Subcutaneous adipose tissue (tissue), 4 donors: ENCODE results near the gene HTRA2. TPM values are rescaled to one million over a fixed set of nuclear protein-coding genes. Genes with fewer than 3 reads are reported as not detected.

Experiments
- total RNA-seq, 4 donors: library from RNA; depleted of rRNA; stranded (reverse); fragments of >200 nt; gene quantifications; one replicate each; pipeline ENCODE4 v1.1.0, GENCODE V29; 2016
- TF ChIP-seq, protein P1 (sequence below): fragments of 450-650 bp; IDR thresholded peaks from one replicate; pipeline ENCODE4 v1.5.1; 2016; ENCODE audit warnings: low read depth, mild to moderate bottlenecking, control low read depth, antibody characterized with exemption, moderate library complexity

HTRA2 gene
- total RNA-seq, 4 donors from 2014 or later: 15.2 to 43.8 (median 42.9) TPM

DNA sequence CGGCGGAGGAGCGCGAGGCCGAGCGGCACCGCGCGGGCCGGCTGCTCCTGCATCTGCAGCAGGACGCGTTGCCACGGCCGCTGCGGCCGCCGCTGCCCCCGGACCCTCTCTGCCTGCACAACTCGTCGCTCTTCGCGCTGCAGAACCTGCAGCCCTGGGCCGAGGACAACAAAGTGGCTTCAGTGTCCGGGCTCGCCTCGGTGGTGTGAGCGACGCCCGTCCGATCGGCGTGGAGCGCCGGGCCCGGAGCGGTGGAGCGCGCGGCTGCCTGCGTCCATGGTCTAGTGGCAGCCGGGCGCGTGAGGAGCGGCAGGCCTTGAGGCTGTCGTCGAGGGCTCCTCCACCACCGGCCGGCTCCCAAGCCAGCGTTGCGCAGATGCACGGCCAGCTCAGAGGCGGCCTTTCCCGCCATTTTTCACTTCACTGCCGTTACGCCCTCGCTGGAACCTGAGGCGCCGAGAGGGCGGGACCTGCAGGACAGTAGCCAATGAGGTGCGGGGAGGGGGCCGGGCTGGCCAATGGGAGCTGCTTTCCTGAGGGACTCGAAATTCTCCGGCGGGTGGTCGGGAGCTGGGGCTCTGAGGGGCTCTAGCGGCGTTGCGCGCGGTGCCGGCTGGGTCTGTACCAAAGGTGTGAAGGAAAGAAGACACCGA lies 13.6 kb upstream of the HTRA2 start:
- TF ChIP-seq, protein P1, sequence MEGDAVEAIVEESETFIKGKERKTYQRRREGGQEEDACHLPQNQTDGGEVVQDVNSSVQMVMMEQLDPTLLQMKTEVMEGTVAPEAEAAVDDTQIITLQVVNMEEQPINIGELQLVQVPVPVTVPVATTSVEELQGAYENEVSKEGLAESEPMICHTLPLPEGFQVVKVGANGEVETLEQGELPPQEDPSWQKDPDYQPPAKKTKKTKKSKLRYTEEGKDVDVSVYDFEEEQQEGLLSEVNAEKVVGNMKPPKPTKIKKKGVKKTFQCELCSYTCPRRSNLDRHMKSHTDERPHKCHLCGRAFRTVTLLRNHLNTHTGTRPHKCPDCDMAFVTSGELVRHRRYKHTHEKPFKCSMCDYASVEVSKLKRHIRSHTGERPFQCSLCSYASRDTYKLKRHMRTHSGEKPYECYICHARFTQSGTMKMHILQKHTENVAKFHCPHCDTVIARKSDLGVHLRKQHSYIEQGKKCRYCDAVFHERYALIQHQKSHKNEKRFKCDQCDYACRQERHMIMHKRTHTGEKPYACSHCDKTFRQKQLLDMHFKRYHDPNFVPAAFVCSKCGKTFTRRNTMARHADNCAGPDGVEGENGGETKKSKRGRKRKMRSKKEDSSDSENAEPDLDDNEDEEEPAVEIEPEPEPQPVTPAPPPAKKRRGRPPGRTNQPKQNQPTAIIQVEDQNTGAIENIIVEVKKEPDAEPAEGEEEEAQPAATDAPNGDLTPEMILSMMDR: no peak

DNA sequence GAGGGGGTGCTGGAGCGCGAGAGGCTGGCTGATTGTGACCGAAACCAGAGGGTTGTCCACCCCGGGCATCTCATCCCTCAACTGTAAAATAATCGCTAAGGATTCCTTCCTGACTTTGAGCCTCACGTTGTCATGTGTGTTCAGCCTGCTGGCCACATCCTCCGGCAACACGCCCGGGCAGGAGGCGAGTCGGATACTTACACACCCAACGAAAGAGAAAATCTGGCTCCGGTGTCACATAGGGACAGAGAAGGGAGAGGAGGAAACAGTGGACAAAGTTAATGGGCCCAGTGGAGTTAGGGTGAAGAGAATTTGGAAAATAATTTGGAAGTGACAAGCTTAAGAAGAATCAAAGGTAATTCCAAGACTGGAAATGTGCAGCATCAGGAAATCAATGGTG lies 13.1 kb upstream of the HTRA2 start:
- TF ChIP-seq, protein P1: no peak

DNA sequence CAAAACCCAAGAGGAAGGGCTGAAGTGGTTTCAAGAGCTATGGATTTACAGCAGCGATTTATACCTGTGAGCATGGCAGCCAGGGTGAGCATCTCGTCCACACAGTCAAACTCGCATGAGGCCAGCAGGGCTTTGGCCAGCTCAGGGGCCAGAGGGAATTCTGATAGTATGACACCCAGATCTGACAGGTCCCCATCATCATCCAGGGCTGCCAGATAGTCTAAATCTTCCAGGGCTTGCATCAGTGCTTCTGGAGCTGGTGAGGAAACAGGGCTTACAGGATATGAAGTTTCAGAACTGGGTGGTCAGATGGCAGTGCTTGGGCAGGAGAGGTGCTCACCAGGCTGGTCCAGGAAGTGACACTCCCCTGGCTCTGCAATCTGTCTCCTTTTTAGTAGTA lies 7.2 kb upstream of the HTRA2 start:
- TF ChIP-seq, protein P1: no peak

DNA sequence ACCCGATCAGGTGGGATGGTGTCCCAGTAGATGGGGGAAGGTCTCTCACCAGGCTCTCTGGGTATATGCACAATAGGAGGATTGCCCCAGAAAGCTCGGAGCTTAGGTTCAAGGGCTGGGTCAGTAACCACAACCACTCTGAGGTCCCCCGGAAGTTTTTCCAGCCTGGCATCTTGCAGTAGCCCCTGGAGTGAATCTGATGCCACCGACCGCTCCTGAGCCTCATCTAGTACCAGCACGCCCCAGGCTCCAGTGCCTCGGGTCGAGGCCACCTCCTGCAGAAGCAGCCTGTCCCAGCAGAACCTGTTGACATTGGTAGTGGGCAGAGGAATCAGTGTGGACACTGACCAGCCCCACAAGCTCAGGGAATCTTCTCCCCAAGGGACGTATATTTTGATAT lies 5.7 kb upstream of the HTRA2 start:
- TF ChIP-seq, protein P1: no peak

DNA sequence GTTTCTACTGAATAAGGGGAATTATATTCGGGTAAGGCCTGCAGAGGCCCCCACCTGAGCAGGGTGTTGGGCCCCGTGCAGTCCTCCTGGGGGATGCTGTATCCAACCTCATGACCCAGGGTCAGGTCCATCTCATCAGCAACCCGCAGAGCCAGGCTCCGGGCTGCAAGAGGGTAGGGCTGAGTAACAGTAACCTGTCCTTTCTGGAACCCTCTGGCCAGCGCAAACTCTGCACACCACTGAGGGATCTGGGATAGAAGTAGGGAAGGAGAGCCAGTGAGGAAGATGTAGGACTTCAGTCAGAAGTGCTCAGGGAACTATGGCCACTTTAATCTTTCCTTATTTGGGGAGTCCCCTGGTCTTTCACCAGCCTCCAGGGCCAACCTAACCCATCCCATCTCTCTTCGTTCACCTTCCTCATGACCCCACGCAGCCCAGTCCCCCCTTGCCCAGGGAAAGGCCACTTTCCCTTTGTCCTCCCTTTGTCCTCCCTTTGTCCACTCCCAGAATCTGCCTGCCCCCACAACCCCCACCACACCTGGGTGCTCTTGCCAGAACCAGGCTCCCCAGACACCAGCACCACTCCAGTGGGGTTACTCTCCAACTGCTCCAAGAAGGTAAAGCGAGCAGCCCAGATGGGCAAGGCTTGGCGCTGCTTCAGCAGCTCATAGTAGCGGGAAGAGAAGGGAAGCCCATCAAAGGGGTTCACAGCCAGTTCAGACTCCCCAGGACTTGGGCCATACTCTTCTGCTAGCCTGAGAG lies 4.6 kb upstream of the HTRA2 start:
- TF ChIP-seq, protein P1: no peak

DNA sequence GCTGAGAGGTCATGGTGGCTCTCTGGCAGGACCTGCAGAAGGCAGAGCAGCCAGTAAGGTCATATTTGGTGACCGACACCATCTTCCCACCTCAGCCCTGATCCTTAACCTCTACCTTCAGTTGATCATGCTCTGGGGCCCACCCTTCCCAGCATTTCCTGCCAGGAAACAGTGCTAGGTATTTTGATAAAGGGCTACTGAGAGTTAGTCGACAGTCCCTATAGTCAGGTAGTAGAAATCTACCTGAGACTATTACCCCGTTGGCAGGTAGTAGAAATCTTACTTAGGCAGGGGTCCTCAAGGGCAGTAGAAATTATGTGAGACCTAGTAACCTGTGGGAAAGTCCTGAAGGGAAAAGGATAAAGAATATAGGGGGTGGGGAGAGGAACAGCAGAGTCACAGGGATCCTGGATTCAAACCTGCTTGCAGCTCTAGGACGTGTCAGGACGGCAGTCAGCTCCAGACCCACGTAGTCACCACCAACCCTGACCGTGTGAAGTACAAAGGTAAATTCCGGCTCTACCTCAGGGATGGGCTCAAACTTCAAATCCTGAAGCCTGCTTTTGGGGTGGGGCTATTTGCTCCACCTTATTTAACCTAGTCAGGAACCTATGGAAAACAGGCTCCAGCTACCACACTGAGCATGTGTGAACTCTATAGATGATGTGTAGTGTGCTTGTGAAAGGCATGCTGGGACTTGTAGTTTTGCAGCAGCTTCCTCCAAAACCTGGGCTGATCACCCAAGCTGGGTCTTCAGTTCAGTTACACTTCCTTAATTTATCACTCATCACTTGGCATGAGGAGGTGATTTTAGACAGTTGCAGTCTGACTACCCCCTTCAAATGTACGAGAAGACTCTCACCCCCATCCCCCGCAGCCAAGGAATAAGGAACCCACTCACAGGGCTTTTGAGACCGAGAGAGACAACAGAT lies 3.8 kb upstream of the HTRA2 start, which contains the start of gene DQX1:
Gene DQX1 (minus strand): TSS at position 515 of the 932 bp plus-strand sequence. CDS start 502 bp downstream, at position 13.
- TF ChIP-seq, protein P1: no peak
